HG03139 (cell line): ENCODE results near the gene STAU1.

Experiments
- ATAC-seq: cut with Tn5 transposase; IDR thresholded peaks from one replicate; pipeline ENCODE4 v1.9.1; 2021; ENCODE audit not compliant: unreplicated experiment

STAU1 gene

GRCh38 chr20:49078310-49078709, 109.8 kb downstream of the STAU1 start:
- ATAC-seq = no peak

DNA sequence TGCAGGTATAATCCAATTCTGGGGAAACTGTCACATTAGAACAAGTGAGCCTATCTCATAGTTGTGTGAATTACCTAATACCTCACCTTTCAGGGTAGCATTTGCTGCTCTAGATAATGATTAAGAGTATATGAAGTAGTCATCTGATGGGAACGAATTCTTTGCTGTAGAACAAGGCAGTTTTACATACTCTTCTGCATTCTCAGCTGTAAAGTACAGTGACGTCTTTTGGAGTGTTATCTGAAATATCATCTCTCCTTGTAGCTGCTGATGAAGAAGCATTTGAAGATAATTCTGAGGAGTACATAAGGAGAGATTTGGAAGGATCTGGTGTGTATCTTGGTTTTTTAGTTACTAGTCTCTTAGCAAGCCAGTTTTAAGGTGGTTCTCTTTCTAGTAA, 113.6 kb downstream of the STAU1 start:
- no peak for ATAC-seq
